Measurements from ENCODE around the gene KLHL29.

The KLHL29 gene

GRCh38 chr2:23452853-23453420 is 68.0 kb downstream of the KLHL29 start:
- no peak for DNase-seq

- no peak for DNase-seq
Observed at GRCh38 chr2:23453432-23453831, 68.5 kb downstream of the KLHL29 start.

- DNase-seq, result no peak
Observed at GRCh38 chr2:23453836-23454460, 69.0 kb downstream of the KLHL29 start.

- DNase-seq, result no peak
Observed at GRCh38 chr2:23454501-23455120, 69.6 kb downstream of the KLHL29 start.

GRCh38 chr2:23456396-23456795 is 71.4 kb downstream of the KLHL29 start:
- DNase-seq, result no peak

GRCh38 chr2:23456881-23457760 is 72.1 kb downstream of the KLHL29 start:
- no peak for DNase-seq

- no peak for DNase-seq
Observed at GRCh38 chr2:23457990-23458682, 73.2 kb downstream of the KLHL29 start.

GRCh38 chr2:23459032-23459431 is 74.1 kb downstream of the KLHL29 start:
- DNase-seq, result no peak

GRCh38 chr2:23460228-23460627 is 75.2 kb downstream of the KLHL29 start:
- DNase-seq, result no peak

GRCh38 chr2:23460993-23461392 is 76.0 kb downstream of the KLHL29 start:
- DNase-seq, result no peak

GRCh38 chr2:23464156-23464555 is 79.2 kb downstream of the KLHL29 start:
- DNase-seq, result no peak

- DNase-seq, result no peak
Observed at GRCh38 chr2:23464905-23465537, 80.0 kb downstream of the KLHL29 start.

- DNase-seq, result no peak
Observed at GRCh38 chr2:23465936-23466335, 81.0 kb downstream of the KLHL29 start.

- no peak for DNase-seq
Observed at GRCh38 chr2:23467618-23468017, 82.6 kb downstream of the KLHL29 start.

- no peak for DNase-seq
Observed at GRCh38 chr2:23468474-23469141, 83.6 kb downstream of the KLHL29 start.

GRCh38 chr2:23469142-23469540 is 84.2 kb downstream of the KLHL29 start:
- DNase-seq, result no peak

GRCh38 chr2:23475036-23475435 is 90.1 kb downstream of the KLHL29 start:
- DNase-seq, result no peak

GRCh38 chr2:23475473-23475872 is 90.5 kb downstream of the KLHL29 start:
- no peak for DNase-seq

GRCh38 chr2:23476786-23477185 is 91.8 kb downstream of the KLHL29 start:
- DNase-seq, result no peak

- no peak for DNase-seq
Observed at GRCh38 chr2:23477392-23477791, 92.4 kb downstream of the KLHL29 start.

GRCh38 chr2:23478087-23478932 is 93.3 kb downstream of the KLHL29 start:
- DNase-seq, result peak; percentile 13
